Measurements from ENCODE around the gene NUF2. TPM values are rescaled to one million over a fixed set of nuclear protein-coding genes. Genes with fewer than 3 reads are reported as not detected.

NUF2 gene
- total and polyA plus RNA-seq, 10 of the 15 experiments (the other 5 are each of a cell fraction or from before 2014, with no cell fraction given), result 27.4 to 62.6 (median 49.1) TPM

- TF ChIP-seq PKNOX1 (IDR thresholded peaks at IDR 0.05) (peak; percentile 92), ZSCAN29 (IDR thresholded peaks at IDR 0.05) (peak; percentile 84), EGR1 (IDR thresholded peaks at IDR 0.05; ENCODE audit: borderline replicate concordance in 1 of 2, low read depth in 2 of 2, low read length in 2 of 2) (peak; percentile 81 to 90), ZBTB4 (CRISPR knock-in tag; IDR thresholded peaks at IDR 0.05) (no peak), IRF3 (IDR thresholded peaks at IDR 0.05) (peak; percentile 65; the same call in 1 of the 2 replicates), MTA3 (IDR thresholded peaks at IDR 0.05; ENCODE audit: borderline replicate concordance, low read length) (peak; percentile 85; the same call in 1 of the 2 replicates), ZBTB33 (IDR thresholded peaks at IDR 0.05) (no peak), CEBPB (IDR thresholded peaks at IDR 0.05; ENCODE audit: borderline replicate concordance in 1 of 2, low read depth in 2 of 2, low read length in 2 of 2) (peak in 1 of 2 experiments; percentile 31; a peak in 1 of 4 replicates), SMARCA5 (IDR thresholded peaks at IDR 0.05) (peak; percentile 92), ZNF207 (IDR thresholded peaks at IDR 0.05; ENCODE audit: borderline replicate concordance) (peak; percentile 100), EP300 (IDR thresholded peaks at IDR 0.05; ENCODE audit: borderline replicate concordance in 1 of 2, control insufficient read depth in 1 of 2, low read depth in 2 of 2, low read length in 2 of 2) (peak; percentile 66 to 81; a peak in 3 of 4 replicates), ATF7 (IDR thresholded peaks at IDR 0.05; ENCODE audit: low read depth) (peak; percentile 87), TAF1 (IDR thresholded peaks at IDR 0.05; ENCODE audit: borderline replicate concordance, low read depth, low read length) (peak; percentile 65; the same call in 1 of the 2 replicates), TBL1XR1 (IDR thresholded peaks at IDR 0.05; ENCODE audit: low read depth, low read length) (peak; percentile 93; the same call in 1 of the 2 replicates), ZBED1 (IDR thresholded peaks at IDR 0.05; ENCODE audit: borderline replicate concordance) (peak; percentile 82; the same call in 1 of the 2 replicates), E4F1 (IDR thresholded peaks at IDR 0.05; ENCODE audit: borderline replicate concordance, partially characterized antibody) (no peak), ESRRA (IDR thresholded peaks at IDR 0.05; ENCODE audit: low read length) (peak; percentile 93), NR2F1 (conservative IDR thresholded peaks at IDR 0.05) (peak; percentile 59)
Measured at GRCh38 chr1:163321311-163322305, at the start of gene NUF2 (continued).

Data from GM12878 (cell line).